ENCODE data around the gene CYTIP.
A peak's percentile ranks its signal among the peaks of the same experiment; 100 is the strongest.
"Not testable (repeated sequence)": the region's sequence is repeated elsewhere in the genome, so short reads cannot be mapped to it uniquely, and the experiment has no call there.

Gene CYTIP

DNA sequence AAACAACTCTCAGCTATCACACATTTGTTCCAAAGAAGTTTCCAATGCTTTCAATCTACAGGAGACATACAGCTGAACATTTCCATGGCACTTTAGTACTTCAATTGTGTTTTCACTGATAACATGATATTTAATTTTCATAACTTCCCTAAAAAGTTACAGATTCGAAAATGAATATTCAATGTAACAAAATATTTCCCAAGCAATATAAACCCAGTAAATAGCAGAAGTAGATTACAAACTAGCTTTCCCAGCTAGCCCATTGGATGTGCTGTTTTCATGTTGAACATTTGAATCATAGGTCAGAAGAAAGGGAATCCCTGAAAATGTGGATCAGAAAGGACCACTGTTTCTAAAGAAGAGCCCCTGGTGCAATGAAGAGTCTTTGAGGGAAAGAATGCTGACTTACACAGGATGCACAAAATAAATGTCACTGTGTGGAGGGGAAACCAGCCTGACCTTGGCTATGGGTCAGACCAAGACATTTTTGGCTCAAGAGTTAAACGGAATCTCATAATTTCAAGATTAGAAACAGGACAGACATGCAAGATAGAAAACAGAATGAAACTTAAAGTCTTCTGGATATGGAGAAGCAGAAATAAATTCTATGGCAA, 22.5 kb downstream of the CYTIP start:
- no peak for DNase-seq

DNA sequence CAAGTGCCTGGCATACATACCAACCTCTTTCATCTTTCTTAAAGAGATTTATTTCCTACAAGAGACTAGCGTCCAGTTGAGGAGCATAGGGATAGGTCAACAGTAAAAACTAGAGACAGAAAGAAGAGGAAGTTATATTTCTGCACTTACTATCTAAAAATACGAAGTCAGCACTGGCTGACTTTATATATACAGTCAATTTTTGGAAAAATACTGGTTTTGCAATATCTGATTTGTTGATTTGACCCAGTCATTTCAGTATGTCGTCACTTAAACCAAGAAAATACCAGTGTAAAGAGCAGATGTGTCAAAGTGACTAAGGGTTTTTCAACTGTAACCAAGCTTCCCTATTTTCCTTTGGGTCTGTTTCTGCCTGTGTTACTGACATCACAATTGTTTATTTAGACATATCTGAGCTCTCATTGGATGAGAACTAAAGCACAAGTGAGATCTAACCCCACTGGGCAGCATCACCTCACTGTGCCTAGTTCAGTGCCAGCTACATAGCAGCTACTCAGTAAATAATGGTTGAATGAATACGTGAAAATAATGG, 23.0 kb downstream of the CYTIP start:
- peak; percentile 38 for DNase-seq

DNA sequence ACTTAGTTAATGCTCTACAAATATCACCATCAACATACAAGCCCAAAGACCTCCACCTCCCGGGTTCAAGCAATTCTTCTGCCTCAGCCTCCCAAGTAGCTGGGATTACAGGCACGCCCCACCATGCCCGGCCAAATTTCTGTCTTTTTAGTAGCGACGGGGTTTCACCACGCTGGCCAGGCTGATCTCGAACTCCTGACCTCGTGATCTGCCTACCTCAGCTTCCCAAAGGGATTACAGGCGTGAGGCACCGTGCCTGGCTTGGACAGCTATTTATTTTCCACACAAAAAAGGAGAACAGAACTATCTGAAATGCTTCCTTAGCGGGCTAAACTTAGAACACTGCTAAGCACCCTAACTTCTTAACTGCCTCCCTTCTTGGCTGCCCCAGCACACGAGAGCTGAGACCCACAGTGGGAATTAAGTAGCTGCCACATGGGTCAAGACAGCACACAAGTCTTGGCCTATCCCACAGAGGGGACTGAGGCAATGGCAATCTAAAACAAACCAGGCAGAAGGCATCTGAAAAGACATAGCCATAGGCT, 24.8 kb downstream of the CYTIP start:
- no peak for DNase-seq

DNA sequence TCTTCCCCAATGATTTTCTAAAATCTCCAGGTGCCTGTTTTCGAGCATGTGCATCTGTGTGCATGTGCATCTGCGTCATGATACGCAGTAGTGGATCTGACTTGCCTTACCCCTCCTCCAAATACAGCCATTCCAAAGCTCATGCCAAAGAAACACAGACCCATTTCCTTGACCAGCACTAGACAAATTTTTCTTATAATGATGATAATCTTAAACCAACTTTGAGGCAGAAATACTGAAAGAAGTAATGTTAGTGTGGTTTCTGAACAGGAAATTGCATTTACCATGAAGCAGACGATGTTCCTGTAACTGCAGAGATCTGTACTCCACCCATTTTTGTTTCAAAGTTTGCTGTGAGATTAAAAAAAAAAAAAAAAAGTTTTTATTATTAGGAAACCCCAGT, 25.6 kb downstream of the CYTIP start:
- no peak for DNase-seq

DNA sequence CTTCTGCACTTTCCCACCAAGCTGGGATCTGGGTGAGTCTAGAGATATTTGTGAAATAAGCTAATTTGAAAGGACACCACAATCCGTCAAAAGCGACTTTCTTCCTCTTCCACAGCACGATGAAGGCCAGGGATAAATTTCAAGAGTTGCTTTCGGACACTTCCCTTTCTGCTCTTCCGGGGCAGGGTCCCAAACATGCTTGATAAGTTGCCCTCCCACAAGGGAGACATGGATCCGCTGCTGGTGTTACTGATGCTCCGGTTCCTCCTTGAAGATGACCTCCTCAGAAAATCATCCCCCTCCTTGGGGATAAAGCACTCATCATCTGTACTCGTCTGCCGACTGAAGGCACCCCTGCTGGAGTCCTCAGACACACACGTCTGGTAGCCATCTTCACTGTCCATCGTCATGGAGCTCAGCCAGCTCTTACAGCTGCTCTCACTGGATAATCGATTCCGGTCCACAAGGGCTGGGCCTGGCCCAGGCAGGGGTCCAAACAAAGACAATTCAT, 28.2 kb downstream of the CYTIP start:
- DNase-seq, result no peak

DNA sequence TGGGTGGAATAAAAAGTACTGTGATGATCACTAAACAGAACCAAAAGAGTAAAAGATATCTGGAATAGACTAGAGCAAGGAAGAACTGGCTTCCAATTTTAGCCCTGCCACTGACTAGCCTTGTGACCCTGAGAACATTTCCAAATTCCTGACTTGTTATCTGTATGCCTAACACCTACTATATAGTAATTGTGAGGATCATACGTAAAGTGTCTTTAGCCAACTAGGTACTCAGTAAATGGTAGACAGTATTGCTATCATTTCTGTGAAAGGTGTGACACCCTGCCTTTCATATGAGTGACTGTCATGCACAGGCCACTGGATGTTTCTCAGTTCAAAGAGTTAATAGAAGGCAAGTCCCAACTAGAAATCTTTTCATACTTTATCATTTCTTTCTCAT, 29.8 kb downstream of the CYTIP start:
- DNase-seq, result no peak

DNA sequence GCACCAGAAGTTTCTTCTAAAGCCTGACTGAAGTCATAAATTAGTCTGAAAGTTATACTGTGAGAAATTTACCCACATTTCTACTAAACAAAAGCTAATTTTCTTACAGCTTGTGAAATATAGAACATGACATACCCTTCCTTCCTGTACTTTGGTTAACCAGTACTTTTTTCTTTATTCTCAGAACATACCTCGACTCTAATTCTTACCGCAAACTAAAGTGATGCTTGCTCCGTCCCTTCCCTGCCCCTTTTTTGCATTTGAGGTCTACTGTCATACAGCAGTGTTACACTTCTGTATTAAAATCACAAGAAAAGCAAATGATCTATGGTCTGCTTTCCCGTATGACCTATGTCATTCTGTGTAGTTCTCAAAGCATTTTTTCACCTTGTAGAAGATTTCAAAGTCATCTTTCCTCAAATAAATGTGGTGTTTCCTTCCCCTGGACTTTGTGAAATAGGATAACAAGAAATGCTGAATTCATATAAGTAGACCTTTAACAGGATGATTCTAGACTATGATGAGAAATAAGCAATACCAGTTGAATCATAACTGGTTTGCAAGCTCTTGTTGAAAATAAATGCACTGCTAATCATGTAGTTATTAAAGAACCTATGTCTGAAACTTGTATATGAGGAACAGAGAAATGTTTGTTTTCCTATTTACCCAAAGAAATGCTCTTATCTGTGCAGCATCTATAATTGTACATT, 30.4 kb downstream of the CYTIP start:
- peak; percentile 51 for DNase-seq

DNA sequence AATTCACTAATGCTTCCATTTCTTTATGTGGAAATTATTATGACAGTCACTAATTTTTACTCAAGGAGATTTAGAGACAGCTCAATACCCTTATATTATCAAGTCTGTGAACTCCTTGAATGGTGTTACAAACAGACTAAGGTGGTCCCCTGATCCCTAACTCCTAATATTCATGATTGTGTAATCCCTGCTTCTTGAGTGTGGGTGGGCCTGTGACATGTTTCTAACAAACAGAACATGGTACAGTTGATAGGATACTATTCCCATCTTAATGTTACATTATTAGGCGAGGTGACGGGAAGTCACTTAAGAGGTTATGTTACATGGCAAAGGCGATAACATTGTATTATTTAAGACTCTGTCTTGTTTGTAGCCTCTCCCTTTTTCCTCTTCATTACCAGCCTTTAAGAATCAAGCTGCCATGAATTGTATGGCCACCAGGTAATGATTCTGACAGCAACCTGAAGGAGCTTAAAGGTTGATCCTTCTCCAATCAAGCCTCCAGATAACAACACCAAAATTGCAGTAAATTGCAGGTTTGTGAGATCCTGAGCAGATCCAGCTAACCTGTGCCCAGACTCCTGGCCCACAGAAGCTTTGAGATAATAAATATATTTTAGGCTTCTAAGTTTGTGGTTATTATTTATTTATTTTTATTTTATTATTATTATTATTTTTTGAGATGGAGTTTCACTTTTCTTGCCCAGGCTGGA, 32.1 kb downstream of the CYTIP start:
- no peak for DNase-seq

DNA sequence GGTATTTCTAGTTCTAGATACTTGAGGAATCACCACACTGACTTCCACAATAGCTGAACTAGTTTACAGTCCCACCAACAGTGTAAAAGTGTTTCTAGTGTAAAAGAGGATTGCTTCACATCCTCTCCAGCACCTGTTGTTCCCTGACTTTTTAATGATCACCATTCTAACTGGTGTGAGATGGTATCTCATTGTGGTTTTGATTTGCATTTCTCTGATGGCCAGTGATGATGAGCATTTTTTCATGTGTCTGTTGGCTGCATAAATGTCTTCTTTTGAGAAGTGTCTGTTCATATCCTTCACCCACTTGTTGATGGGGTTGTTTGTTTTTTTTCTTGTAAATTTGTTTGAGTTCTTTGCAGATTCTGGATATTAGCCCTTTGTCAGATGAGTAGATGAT, 38.5 kb downstream of the CYTIP start:
- DNase-seq, result not testable (repeated sequence)

DNA sequence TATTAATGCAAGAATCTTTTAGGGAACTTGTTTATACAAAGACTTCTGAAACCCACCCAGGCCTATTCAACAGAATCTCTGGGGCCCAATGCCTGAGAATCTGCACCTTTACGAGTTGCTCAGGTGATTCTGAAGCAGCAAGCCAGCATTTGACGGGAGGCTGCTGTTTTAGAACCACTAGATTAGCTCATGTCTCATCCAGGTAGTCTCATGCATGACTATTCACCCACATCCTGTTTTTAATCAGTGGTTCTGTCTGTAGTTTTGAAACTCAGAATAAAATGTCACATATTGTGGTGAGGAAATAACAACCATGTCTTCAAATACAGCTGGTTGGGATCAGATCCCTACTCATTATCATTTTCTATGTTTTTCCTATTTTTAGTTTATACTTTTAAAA, 39.5 kb downstream of the CYTIP start:
- DNase-seq, result no peak

DNA sequence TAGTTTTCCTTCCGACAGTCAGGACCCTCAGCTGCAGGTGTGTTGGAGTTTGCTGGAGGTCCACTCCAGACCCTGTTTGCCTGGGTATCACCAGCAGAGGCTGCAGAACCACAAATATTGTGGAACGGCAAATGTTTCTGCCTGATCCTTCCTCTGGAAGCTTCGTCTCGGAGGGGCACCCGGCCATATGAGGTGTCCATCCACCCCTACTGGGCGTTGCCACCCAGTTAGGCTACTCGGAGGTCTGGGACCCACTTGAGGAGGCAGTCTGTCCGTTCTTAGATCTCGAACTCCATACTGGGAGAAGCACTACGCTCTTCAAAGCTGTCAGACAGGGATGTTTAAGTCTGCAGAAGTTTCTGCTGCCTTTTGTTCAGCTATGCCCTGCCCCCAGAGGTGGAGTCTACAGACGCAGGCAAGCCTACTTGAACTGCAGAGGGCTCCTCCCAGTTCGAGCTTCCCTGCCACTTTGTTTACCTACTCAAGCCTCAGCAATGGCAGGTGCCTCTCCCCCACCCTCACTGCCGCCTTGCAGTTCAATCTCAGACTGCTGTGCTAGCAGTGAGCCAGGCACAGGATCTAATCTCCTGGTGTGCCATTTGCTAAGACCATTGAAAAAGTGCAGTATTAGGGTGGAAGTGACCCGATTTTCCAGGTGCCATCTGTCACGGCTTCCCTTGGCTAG, 40.9 kb downstream of the CYTIP start:
- not testable (repeated sequence) for DNase-seq

DNA sequence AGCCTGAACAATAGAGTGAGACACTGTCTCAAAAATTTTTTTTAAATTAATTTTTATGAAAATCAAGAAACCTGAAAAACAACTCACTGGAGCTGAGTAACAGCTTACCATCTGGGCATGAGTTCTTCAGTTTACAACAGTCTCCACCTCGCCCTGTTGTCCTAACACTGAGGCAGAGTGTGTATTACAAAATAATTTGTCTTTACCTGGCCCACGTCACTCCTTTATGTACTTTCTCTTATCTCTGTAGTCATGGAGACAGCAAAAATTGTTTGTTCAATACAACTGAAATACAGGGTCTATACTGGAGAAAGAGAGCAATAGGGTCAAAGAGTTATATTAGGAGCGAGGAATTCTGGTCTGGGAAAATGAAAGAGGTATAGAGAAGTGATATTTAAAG, 48.1 kb downstream of the CYTIP start:
- no peak for DNase-seq

DNA sequence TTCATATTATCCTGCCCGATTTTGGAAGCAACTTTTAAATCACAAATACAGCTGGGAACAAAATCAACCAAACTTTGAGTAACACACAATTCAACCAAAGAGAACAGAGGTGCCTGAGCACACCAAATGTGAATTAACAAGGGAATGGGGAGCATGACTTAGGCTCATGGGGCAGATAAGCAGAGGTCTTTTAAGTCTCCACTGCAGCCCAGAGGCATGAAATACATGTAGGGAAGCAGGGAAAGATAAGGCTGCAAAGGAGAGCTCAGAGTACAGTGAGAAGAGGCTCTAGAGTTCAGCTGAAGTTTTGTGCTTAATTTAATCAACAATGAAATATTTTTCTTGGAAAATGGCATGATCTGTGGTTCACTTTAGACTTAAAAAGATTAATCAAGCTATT, 49.0 kb downstream of the CYTIP start:
- no peak for DNase-seq

DNA sequence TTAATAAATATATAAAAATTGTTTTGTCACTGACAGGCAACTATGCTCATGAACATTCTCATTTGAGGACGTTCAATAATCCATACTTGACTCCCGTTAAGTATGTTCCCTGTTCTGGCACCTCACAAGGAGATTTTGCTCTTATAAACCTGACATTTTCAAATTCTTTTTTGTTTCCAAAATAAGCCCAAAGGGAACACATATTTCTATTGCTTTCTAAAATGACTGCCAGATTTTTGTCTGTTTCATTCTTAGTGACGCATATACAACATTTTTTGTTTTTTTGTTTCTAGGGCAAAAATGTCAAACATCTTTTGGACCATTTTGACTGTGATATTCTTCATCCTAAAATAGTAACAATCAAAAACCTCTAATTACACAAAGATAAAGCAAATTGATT, 50.5 kb downstream of the CYTIP start:
- no peak for DNase-seq

DNA sequence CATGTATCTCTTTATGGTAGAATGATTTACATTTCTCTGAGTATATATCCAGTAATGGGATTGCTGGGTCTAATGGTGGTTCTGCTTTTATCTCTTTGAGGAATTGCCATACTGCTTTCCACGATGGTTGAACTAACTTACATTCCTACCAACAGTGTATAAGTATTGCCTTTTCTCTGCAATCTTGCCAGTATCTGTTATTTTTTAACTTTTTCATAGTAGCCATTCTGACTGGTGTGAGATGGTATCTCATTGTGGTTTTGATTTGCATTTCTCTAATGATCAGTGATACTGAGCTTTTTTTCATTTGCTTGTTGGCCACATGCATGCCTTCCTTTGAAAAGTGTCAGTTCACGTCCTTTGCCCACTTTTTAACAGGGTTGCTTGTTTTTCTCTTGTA, 55.1 kb downstream of the CYTIP start:
- no peak for DNase-seq

DNA sequence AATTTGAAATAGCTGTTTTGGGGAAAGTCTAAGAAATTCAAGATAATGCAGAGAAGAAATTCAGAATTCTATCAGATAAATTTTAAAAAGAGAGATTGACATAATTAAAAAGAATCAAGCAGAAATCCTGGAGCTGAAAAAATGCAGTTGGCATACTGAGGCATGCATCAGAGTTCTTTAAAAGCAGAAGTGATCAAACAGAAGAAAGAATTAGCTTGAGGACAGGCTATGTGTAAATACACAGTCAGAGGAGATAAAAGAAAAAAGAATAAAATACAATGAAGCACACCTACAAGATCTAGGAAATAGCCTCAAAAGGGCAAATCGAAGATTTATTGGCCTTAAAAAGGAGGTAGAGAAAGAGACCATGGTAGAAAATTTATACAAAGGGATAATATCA, 57.1 kb downstream of the CYTIP start:
- no peak for DNase-seq

DNA sequence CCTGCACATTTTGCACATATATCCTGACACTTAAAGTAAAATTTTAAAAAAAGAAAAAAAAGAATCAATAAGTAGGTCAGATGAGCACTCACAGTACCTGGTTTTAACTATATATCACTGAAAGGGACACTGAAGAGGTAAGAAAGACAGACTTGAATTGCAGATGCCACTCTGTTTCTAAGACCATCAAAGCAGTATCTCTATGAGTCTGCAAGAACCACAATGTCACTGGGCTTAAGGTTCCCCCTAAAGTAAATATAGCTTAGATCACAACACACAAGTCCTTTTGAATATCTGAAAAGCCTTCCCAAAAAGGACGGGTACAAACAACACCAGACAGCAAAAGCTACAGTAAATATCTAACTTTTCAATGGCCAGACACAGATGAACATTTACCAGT, 57.6 kb downstream of the CYTIP start:
- no peak for DNase-seq

DNA sequence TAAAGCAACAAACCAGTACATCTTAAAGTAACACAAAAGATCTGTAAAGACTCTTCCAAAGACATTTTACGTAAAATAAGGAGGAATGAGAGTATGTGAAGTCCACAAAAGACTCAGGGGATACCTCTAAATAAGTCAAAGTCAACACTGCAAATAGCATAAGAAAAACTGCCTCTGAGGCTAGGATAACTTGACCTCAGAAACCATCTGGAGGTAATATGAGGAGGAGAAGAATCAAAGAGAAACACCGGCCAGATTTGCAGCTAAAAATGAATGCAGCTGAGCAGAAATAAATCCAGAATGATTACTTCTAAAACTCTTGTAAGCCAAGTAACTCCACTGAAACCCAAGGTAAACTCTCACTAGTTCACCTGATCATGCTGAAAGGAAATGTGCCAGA, 66.0 kb downstream of the CYTIP start:
- DNase-seq, result no peak

DNA sequence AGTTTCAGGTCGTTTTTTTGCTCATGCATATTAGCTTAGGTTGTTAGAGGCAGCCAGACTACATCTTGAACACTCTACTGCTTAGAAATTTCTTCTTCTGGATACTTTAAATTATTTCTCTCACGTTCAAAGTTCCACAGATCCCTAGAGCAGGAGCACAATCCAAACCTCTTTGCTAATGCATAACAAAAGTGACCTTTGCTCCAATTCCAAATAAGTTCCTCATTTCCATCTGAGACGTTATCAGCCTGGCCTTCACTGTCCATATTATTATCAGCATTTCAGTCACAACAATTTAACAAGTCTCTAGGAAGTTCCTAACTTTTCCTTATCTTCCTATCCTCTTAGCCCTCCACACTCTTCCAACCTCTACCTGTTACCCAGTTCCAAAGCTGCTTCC, 67.8 kb downstream of the CYTIP start:
- no peak for DNase-seq

DNA sequence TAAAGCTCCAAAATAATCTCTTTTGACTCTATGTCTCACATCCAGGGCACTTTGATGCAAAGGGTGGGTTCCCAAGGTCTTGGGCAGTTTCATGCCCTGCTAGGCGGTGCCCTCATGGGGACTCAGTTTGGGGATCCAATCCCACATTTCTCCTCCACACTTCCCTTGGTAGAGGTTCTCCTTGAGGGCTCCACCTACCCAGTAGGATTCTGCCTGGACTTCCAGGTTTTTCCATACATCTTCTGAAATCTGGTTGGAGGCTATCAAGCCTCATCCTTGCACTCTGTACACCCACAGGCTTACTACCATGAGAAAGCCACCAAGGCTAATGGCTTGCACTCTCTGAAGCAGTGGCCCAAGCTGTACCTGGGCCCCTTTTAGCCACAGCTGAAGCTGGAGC, 68.5 kb downstream of the CYTIP start:
- no peak for DNase-seq

DNA sequence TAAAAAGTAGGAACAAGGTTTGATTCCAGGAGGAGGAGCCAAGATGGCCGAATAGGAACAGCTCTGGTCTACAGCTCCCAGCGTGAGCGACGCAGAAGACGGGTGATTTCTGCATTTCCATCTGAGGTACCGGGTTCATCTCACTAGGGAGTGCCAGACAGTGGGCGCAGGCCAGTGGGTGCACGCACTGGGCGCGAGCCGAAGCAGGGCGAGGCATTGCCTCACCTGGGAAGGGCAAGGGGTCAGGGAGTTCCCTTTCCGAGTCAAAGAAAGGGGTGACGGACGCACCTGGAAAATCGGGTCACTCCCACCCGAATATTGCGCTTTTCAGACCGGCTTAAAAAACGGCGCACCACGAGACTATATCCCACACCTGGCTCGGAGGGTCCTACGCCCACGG, 75.4 kb downstream of the CYTIP start:
- not testable (repeated sequence) for DNase-seq

DNA sequence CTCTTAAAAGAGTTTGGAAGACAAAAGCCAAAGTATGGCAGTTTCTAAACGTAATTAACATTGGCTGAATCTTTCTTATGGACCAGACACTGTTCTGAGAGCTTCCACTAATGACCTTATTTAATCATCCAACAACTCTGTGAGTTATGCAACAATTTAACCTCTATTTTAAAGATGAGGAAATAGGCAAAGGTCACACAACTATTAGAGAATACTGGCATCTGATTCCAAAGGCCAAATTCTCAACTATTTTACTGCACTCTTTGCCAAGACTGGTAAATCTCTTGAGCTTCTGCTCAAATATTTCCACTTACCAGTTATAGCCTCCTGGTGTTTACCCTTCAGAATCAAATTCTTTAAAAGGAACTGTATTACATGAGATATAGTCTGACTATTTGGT, 76.2 kb downstream of the CYTIP start:
- no peak for DNase-seq
